ENCODE data around the gene CTDSPL. TPM values are rescaled to one million over a fixed set of nuclear protein-coding genes. Genes with fewer than 3 reads are reported as not detected.

The CTDSPL gene
- polyA plus RNA-seq, 1 donor, result 102 TPM

DNA sequence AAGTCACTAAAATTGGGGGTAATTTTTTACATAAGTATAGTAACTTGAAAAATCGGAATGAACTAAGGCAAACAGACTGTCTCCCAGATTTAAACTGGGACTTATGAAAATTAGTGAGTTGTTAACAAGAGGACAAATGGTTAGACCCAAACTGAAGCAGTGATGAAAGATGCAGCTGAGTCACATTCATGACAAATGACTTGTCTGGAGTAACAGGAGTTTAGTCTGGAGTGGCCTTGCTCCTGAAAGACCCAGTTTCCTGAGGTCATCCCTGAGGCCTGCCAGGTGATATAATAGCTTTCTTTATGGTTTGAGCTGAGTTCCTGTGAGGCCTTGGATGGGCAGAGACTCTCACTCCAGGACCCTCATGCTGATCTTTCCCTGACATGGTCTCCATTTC lies 9.6 kb upstream of the CTDSPL start:
- DNase-seq, result no peak

GRCh38 chr3:37852771-37853170 lies 8.9 kb upstream of the CTDSPL start:
- DNase-seq, result no peak

- no peak for DNase-seq
Observed at GRCh38 chr3:37853691-37854413, 7.8 kb upstream of the CTDSPL start.

- DNase-seq, result peak; percentile 82
Observed at GRCh38 chr3:37855363-37855970, 6.2 kb upstream of the CTDSPL start.

DNA sequence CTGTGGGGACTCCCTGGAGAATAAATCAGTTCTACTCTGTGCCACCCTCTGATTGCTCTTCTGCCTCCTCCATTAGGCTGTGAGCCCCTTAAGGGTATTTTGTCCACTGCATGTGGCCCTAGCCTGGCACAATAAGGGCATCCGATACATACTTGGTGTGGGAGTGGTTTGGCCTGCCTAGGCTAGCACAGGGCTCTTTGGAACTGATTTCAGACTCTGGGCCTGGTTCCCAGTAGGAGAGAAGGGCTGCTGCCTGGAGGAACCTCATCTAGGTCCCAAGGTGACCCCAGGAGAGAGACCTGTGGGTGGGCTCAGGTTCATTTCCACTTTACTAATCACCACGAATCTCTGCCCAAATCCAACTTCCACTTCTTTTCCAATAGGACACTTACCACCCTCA lies 5.3 kb upstream of the CTDSPL start:
- no peak for DNase-seq

DNA sequence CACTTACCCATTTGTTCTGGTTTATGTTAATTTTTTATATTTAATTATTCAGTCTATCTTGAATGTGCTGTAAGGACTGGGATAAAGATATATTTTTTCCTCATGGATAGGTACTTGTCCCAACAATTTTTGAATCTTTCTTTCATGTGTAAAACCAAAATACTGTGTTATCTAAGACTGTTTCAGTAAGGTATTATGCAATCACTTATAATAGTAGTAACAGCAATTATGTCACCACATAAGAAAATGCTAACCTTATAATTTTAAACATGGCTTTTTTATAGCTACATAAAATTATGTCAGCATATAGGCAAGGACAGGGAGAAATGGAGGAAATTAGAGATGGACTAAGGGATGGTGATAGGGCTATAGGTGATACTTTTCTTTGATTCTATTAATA lies 2.9 kb upstream of the CTDSPL start:
- DNase-seq, result no peak

DNA sequence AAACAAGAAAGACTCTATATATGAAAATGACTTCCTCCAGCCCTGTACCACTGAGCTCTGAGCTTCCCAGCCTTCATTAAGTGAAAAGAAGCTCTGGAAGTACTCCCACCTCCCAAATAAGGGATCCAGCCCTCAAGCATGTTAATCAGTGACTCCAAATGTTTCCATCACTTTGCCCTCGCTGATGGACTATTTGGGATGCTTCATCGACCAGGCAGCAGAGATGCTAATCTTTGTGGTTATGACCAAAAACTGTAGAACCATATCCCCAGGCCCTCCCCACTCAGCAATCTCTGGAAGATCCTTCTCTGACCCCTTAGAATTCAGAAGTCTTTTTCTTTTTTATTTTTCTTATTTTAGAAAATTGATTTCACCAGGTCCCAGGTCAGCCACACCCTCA lies 2.3 kb upstream of the CTDSPL start:
- DNase-seq, result no peak

DNA sequence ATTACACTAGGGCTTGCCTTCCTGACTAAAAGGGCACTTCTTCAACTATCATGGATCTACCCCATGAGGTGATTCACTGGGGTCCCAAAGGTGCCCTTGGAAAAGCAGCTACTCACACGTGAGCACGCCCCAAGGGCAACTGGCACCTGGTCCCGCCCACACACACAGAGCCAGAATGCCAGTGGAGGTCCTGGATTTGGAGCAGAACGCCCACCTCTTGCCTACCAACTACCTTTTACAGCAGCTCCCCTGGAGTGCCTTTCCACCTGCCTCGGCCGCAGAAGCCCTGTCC lies 1.8 kb upstream of the CTDSPL start:
- DNase-seq, result no peak

- peak; percentile 35 for DNase-seq
Observed at GRCh38 chr3:37862219-37862902, 681 bp downstream of the CTDSPL start.

DNA sequence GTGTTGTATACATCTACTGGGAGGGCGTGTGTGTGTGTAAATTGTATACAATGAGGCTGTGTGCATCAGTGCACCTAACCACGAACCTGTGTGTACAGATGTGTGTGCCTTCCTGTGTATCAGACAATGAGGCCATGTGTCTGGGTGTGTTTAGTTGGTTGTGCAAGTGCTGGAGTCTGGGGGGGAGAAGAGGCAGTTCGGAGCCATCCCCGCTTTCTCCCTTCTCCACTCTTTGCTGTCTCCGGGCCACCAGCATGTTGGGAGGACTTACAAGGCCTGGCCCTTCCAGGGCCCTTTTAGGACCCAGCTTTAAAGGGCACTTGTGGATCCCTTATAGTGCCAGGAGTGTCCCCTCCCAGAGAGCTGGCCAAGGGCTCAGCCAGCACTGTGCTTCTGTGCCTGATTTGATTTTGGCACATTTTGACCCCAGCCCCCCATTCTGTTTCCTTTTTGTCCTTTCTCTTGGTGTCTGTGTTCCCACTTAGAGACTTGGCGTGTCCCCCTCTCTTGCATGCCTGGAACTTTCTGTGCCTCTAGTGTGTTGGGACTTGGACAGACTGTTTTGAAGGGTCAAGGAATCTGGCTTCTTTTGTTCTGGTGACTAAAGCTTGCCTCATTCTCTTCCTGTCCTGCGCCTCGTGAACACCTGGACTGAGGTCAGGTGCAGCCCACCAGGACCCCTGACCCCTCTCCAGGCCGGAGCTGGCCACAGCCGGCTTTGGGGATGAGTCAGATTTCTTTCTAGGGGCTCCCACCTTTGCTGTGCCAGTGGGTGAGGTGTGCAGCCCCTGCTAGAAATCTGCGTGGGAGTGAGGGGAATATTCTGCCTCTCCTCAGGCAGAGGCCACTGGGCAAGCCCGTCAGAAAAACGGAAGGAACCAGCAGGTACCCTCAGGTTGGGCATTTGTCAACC lies 1.5 kb downstream of the CTDSPL start:
- peak; percentile 19 for DNase-seq

GRCh38 chr3:37863949-37864822 lies 2.5 kb downstream of the CTDSPL start:
- no peak for DNase-seq

GRCh38 chr3:37864904-37865303 lies 3.2 kb downstream of the CTDSPL start:
- no peak for DNase-seq

- no peak for DNase-seq
Observed at GRCh38 chr3:37867144-37867543, 5.5 kb downstream of the CTDSPL start.

DNA sequence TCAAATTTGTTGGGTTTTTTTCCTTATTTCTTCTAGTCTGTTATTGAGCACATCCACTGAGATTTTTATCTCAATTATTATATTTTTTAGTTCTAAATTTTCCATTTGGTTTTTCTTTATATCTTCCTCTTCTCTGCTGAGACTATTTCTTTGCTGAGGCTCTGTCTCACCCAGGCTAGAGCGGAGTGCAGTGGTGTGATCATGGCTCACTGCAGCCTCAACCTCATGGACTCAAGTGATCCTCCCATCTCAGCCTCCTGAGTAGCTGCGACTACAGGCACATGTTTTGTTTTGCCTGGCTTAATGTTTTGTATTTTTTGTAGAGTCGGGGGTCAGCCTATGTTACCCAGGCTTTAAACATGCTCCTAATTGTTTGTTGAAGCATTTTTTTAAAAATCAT lies 10.2 kb downstream of the CTDSPL start:
- no peak for DNase-seq

DNA sequence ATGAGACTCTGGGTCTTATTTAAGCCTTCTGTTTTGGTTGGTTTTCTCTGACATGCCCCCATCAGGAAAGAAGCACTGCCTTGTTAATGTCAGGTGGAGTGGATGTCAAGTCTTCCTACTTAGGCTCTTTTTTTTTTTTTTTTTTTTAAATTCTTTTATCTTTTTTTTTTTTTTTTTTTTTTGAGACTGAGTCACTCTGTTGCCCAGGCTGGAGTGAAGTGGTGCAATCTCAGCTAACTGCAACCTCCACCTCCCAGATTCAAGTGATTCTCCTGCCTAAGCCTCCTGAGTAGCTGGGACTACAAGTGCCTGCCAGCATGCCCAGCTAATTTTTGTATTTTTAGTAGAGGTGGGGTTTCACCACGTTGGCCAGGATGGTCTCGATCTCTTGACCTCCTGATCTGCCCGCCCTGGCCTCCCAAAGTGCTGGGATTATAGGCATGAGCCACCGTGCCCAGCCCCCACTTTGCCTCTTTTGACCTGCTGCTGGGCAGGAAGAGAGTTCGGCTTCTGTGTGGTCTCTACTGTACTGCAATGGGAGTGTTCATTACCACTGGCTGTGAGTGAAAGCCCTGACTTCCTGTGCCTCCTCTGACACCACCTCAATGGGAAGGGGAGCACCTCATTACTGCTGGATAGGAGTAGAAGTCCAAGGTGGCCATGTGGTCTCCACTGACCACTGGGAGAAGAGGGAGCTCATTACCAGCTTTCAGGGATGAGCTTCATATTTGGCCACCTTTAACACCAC lies 10.9 kb downstream of the CTDSPL start:
- no peak for DNase-seq

- DNase-seq, result no peak
Observed at GRCh38 chr3:37876279-37876678, 14.6 kb downstream of the CTDSPL start.

DNA sequence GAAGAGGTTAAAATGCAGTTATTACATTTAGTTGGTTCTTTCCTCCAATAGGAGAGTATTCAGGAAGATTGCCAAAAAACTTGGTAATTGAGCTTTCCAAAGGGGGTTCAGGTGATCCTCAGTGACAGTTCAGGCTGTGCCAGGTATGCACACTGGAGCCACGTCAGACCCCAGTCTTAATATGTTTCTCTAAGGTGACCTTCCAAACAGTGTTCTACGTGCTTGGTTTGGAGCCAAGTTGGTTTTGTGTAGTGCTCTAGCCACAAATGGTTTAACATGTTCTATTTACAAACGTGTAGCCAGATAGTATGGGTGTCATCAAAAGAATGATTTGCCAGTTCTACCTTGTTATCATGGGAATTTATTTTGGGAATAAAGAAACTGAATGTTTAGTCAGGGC lies 21.0 kb downstream of the CTDSPL start:
- DNase-seq, result no peak

DNA sequence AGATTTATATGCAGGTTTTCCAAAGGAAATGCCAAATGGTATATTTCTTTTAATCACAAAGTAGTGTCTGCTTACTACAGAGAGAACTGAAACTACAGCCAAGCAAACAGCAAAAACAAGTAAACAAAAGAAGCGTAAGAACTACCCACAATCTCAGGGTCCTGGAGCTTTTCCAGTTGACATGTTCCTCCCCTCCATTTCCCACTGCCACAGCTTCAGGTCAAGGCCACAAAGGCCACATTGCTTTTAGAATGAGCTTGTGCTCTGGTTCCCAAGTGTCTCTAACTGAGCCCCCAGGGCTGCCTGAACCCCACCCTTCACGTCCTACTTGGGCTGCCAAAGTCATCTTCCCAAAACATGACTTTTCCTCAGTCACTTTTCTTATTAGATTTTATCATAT lies 24.1 kb downstream of the CTDSPL start:
- no peak for DNase-seq

DNA sequence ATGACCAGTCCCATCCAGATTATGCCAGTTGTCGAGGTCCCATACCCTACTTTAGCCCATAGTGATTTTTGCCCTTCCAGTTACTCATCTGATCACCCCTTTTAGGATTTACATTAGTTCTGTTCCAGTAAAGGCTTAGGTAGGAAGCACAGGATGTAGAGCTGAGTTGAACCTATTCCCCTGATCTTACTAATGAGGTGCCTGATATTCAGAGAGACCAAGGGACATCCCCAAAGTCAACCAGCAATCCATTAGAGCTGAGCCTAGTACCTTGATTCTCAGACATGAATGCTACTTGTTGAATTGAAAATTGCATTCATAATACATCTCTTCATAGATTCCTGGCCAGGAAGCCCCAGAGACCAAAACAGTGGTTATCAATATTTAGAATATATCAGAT lies 24.7 kb downstream of the CTDSPL start:
- no peak for DNase-seq

DNA sequence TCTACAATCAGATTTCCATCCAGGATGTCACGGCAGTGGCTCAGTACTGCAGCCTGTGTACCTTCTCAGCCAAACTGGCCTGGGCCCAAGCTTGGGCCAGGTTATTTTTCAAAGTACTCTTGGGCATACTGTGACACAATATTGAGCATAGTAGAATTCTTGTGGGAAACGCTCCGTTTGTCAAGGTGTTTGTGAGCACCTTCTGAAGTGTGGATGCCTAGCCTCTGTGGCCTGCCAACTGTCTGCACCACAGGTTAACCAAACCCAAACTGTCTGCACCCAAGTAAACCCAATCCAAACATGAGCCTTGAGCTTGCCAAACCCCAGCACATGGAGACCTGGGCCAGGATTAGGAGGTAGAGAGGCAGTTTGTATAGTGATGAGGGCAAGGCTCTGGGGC lies 25.4 kb downstream of the CTDSPL start:
- no peak for DNase-seq

- DNase-seq, result no peak
Observed at GRCh38 chr3:37887824-37888223, 26.1 kb downstream of the CTDSPL start.

Data from left kidney (tissue), 2 donors.